OCI-LY1 (cell line): Measurements from ENCODE around the gene CDH22.

ENCODE experiments used
- CTCF ChIP-seq: fragments of 200-600 bp; sonication (generic), shearing (Covaris generic); IDR thresholded peaks from 2 replicates; pipeline ENCODE4 v1.5.1; 2017; ENCODE audit warnings: mild to moderate bottlenecking, antibody characterized with exemption, low read length, moderate library complexity, mixed read lengths
- EZH2 ChIP-seq: fragments of 200-600 bp; sonication (generic), shearing (Covaris generic); IDR thresholded peaks from 2 replicates; pipeline ENCODE4 v1.8.0; 2017; ENCODE audit warnings: borderline replicate concordance, mixed run types, mild to moderate bottlenecking, antibody characterized with exemption, low read length, moderate library complexity, mixed read lengths

GRCh38 chr20:46168438-46168837, 139.9 kb downstream of the CDH22 start:
- TF ChIP-seq CTCF: no peak
- TF ChIP-seq EZH2: no peak
